Measurements from ENCODE around the gene MIA. TPM values are rescaled to one million over a fixed set of nuclear protein-coding genes. Genes with fewer than 3 reads are reported as not detected.
A peak's percentile ranks its signal among the peaks of the same experiment; 100 is the strongest.

Gene MIA
- total RNA-seq, 3 donors from 2014 or later: 5.6 to 47.3 TPM; not detected in 1

DNA sequence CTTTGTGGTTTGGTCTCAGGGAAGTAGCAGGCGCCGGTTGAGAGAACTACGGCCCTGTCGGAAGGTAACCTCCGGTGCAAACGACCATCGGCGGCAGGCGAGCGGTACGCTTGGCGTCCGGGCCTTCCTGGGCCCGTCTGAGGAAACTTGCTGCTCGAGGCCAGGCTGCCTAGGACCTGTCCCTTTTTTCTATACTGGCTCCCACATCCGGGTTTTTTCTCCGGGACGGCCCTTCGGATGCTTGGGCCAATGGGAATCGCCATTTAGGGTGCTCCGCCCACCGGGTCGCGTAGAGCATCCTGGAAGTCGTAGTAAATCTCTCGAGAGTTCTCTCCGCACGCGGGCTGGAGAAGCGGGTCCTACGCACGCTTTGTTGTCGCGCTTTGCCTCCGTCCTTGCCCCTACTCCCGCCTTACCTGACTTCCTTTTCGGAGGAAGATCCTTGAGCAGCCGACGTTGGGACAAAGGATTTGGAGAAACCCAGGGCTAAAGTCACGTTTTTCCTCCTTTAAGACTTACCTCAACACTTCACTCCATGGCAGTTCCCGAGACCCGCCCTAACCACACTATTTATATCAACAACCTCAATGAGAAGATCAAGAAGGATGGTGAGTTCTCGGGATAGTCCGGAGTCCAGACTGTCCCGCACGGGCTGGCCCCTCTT, 24.3 kb upstream of the MIA start, which contains the start of gene SNRPA:
TSS of gene SNRPA (plus strand) at position 330 of the 664 bp plus-strand sequence. CDS start at position 536, 206 bp downstream.
- DNase-seq (ENCODE audit: low spot score in 2 of 2): peak; percentile 96 to 97
- Histone ChIP-seq H3K27ac (peak within 1 kb of the TSS; percentile 93 to 96), H3K4me1 (peaks cover 0 to 22% of the 10 kb centered on the region in 2 donors), H3K4me3 (peak within 1 kb of the TSS; percentile 62 to 86 (median 78)), H3K9me3 (no peaks in the 10 kb centered on the region), H3K36me3 (no peaks in the 10 kb centered on the region), H3K27me3 (no peaks in the 10 kb centered on the region)
- TF ChIP-seq, protein P1, sequence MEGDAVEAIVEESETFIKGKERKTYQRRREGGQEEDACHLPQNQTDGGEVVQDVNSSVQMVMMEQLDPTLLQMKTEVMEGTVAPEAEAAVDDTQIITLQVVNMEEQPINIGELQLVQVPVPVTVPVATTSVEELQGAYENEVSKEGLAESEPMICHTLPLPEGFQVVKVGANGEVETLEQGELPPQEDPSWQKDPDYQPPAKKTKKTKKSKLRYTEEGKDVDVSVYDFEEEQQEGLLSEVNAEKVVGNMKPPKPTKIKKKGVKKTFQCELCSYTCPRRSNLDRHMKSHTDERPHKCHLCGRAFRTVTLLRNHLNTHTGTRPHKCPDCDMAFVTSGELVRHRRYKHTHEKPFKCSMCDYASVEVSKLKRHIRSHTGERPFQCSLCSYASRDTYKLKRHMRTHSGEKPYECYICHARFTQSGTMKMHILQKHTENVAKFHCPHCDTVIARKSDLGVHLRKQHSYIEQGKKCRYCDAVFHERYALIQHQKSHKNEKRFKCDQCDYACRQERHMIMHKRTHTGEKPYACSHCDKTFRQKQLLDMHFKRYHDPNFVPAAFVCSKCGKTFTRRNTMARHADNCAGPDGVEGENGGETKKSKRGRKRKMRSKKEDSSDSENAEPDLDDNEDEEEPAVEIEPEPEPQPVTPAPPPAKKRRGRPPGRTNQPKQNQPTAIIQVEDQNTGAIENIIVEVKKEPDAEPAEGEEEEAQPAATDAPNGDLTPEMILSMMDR (IDR thresholded peaks at IDR 0.05): no peak
- TF ChIP-seq POLR2A (IDR thresholded peaks at IDR 0.05) (peak; percentile 85), POLR2AphosphoS5 (IDR thresholded peaks at IDR 0.05) (peak; percentile 83 to 90 (median 86))
- intact Hi-C loops (cut with DNase I; ENCODE audit: low total_unique reads): loop anchor here (1.0 to 5.0 kb wide), 2 partner anchors 36 to 89 kb away; no protein-coding TSS in a partner anchor

DNA sequence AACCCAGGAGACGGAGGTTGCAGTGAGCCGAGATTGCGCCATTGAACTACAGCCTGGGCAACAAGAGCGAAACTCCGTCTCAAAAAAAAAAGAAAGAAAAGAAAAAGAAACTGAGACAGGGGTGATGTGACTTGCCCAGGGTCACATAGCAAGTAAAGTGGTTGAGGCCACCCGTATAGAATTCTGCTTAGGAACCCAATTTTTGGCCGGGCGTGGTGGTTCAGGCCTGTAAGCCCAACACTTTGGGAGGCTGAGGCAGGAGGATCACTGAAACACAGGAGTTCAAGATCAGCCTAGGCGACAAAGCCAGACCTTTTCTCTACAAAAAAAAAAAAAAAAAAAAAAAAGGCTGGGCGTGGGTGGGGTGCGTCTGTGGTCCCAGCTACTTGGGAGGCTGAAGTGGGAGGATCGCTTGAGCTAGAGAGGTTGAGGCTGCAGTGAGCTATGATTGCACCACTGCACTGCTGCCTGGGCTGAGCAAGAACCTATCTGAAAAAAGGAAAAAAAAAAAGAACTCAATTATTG, 23.0 kb upstream of the MIA start:
- Histone ChIP-seq H3K4me1 (peaks cover 0 to 22% of the 10 kb centered on the region in 2 donors), H3K36me3 (no peaks in the 10 kb centered on the region), H3K4me3 (peak overlapping the region; percentile 62 to 86 (median 78)), H3K27me3 (no peaks in the 10 kb centered on the region), H3K9me3 (no peaks in the 10 kb centered on the region), H3K27ac (peak overlapping the region in 1 of 2 donors; percentile 96)
- intact Hi-C loops (cut with DNase I; ENCODE audit: low total_unique reads): loop anchor here (5.0 kb wide), 1 partner anchor 90 kb away; no protein-coding TSS in a partner anchor
- DNase-seq (ENCODE audit: low spot score in 2 of 2): no peak
- no peak for TF ChIP-seq POLR2A (IDR thresholded peaks at IDR 0.05)
- TF ChIP-seq, protein P1 (IDR thresholded peaks at IDR 0.05): no peak
- no peak for TF ChIP-seq POLR2AphosphoS5 (IDR thresholded peaks at IDR 0.05)

DNA sequence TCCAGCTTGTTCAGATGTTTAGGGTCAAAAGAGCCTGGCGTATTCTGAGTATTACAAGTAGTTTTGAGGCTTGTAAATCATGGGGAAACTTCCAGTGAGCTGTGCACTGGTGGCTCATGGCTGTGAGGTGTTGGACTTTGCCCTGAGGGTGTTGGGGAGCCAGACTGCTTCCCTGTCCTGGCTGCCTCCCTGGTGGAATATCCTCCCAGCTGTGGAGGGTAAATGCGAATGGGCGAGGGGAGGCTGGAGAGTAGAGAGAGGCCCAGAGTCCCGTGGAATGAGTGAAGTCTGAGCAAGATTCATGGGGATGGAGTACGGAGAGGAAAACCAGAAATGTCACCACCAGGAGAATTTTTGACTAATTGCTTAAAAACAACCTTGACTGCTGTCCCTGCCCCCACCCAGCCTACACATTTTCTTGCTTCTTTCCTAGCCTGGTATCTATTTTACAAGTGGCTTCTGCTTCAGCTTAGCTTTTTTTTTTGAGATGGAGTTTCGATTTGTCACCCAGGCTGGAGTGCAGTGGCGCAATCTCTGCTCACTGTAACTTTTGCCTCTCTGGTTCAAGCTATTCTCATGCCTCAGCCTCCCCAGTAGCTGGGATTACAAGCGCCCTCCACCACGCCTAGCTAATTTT, 20.6 kb upstream of the MIA start:
- Histone ChIP-seq H3K4me1 (peaks cover 0 to 11% of the 10 kb centered on the region in 2 donors), H3K9me3 (no peaks in the 10 kb centered on the region), H3K4me3 (peak overlapping the region in 1 of 3 donors; percentile 6), H3K27me3 (no peaks in the 10 kb centered on the region), H3K36me3 (peaks cover 8% of the 10 kb centered on the region), H3K27ac (peak overlapping the region; percentile 15 to 48)
- no peak for DNase-seq (ENCODE audit: low spot score in 2 of 2)
- intact Hi-C loops (cut with DNase I; ENCODE audit: low total_unique reads): loop anchor here (5.0 kb wide), 1 partner anchor 92 kb away; no protein-coding TSS in a partner anchor
- TF ChIP-seq, protein P1 (IDR thresholded peaks at IDR 0.05): no peak
- TF ChIP-seq POLR2AphosphoS5 (IDR thresholded peaks at IDR 0.05): no peak
- no peak for TF ChIP-seq POLR2A (IDR thresholded peaks at IDR 0.05)

DNA sequence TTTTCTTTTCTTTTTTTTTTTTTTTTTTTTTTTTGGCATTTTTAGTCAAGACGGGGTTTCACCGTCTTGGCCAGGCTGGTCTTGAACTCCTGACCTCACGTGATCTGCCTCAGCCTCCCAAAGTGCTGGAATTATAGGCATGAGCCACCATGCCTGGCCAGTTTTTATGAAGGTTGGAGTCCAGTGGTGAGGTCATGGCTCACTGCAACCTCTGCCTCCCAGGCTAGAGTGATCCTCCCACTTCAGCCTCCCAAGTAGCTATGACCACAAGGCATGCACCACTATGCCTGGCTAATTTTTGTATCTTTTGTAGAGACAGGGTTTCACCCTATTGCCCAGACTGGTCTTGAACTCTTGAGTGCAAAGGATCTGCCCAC, 20.1 kb upstream of the MIA start:
- H3K4me1 ChIP-seq: peaks cover 0 to 11% of the 10 kb centered on the region in 2 donors
- intact Hi-C loops (cut with DNase I; ENCODE audit: low total_unique reads): no loop called here
- no peaks in the 10 kb centered on the region for H3K27me3 ChIP-seq
- no peak overlapping the region for H3K4me3 ChIP-seq
- H3K36me3 ChIP-seq: peaks cover 9% of the 10 kb centered on the region
- TF ChIP-seq POLR2AphosphoS5 (IDR thresholded peaks at IDR 0.05): no peak
- TF ChIP-seq POLR2A (IDR thresholded peaks at IDR 0.05): no peak
- TF ChIP-seq, protein P1 (IDR thresholded peaks at IDR 0.05): no peak
- no peaks in the 10 kb centered on the region for H3K9me3 ChIP-seq
- H3K27ac ChIP-seq: no peak overlapping the region
- DNase-seq (ENCODE audit: low spot score in 2 of 2): no peak

All from breast epithelium (tissue), 4 donors.